Skeletal muscle satellite cell (primary cell): Measurements from ENCODE around the gene TRABD2B.

ENCODE experiments used
- H3K27me3 ChIP-seq: 2 replicates; pipeline ENCODE4 v1.7.0; 2013; ENCODE audit warnings: low read length; ENCODE audit not compliant: control insufficient read depth, insufficient read depth
- H3K36me3 ChIP-seq: 2 replicates; pipeline ENCODE4 v1.7.0; 2013; ENCODE audit warnings: mild to moderate bottlenecking, control low read depth, low read length; ENCODE audit not compliant: insufficient read depth
- H3K4me1 ChIP-seq: 2 replicates; pipeline ENCODE4 v1.7.0; 2013; ENCODE audit warnings: low read length; ENCODE audit not compliant: control insufficient read depth, insufficient read depth
- H3K4me2 ChIP-seq: 2 replicates; pipeline ENCODE4 v1.7.0; 2013; ENCODE audit warnings: mild to moderate bottlenecking, low read length
- H3K4me3 ChIP-seq: 2 replicates; pipeline ENCODE4 v1.7.0; 2013; ENCODE audit warnings: low read length
- H3K9ac ChIP-seq: 2 replicates; pipeline ENCODE4 v1.7.0; 2013; ENCODE audit warnings: mild to moderate bottlenecking, low read depth, low read length, moderate library complexity
- H3K9me3 ChIP-seq: replicated peaks from 2 replicates; pipeline ENCODE4 v1.7.0; 2013; ENCODE audit warnings: mild to moderate bottlenecking, control low read depth, low read length

The TRABD2B gene

DNA sequence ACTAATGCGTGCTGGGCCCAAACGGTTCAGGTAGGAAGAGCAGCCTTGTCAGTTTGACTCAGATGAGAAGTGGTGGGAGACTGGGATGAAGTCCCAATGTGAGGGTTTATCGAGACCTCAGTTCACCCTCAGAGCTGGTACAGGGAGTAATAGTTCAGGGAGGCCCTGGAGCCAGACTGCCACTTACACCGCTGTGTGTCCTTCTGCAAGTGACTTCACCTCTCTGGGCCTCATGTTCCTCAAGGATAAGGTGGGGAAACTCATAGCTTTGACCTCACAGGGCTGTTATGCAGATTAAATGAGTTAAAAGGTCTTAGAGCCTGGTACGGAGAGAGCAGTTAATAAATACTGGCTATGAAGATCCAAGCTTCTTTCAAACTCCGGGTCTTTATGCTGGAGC is 219.9 kb downstream of the TRABD2B start:
- Histone ChIP-seq H3K4me2 (no peak overlapping the region), H3K4me3 (no peak overlapping the region), H3K4me1 (no peaks in the 10 kb centered on the region), H3K27me3 (peaks cover 9% of the 10 kb centered on the region), H3K9me3 (no peaks in the 10 kb centered on the region), H3K36me3 (no peaks in the 10 kb centered on the region), H3K9ac (no peak overlapping the region)

- Histone ChIP-seq H3K9me3 (no peaks in the 10 kb centered on the region), H3K4me1 (no peaks in the 10 kb centered on the region), H3K36me3 (no peaks in the 10 kb centered on the region), H3K4me3 (no peak overlapping the region), H3K27me3 (peaks cover 9% of the 10 kb centered on the region), H3K9ac (no peak overlapping the region), H3K4me2 (no peak overlapping the region)
Measured at GRCh38 chr1:47776667-47777131, 220.5 kb downstream of the TRABD2B start.

DNA sequence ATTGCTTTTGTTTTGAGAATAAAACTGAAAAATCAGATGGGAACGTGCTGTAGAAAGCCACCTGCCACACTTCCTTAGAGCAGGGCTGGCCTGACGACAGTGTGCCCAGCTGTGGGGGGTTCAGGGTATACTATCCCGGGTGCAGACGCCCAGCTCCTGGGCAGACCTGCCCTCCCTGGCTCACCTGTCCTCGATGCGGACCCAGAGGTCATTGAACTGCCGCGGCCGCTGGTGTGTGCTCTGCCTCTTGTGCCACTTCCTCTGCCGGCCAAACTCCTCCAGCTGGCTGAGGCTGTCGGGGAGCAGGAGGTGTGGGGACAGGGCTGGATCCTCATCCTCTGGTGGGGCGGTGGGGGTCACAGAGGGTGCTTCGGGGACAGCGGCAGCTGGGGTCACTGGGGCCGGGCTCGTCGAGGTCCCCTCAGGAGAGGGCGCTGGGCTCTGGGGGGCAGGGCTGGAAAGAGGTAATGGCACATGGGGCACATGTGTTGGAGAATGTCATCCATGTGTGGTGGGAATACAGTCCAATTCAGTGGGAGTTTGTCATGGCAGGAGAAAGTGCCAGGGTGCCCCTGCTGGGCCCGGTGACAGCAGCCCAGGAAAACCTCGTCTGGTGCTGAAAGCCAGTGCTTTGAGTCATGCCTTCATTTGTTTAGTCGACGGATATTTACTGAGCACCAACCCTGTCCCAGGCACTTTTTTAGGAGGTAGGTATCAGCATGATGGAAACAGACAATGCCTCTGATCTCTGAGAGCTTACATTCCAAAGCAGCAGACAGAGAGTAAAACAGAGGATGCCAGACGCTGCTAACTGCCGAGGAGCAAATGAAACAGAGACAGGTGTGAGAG is 222.0 kb downstream of the TRABD2B start:
- H3K36me3 ChIP-seq: no peaks in the 10 kb centered on the region
- H3K27me3 ChIP-seq: peaks cover 9% of the 10 kb centered on the region

GRCh38 chr1:47772960-47773682 is 224.1 kb downstream of the TRABD2B start:
- Histone ChIP-seq H3K4me3 (no peak overlapping the region), H3K4me2 (no peak overlapping the region), H3K27me3 (peaks cover 9% of the 10 kb centered on the region), H3K36me3 (no peaks in the 10 kb centered on the region), H3K9ac (no peak overlapping the region), H3K9me3 (no peaks in the 10 kb centered on the region), H3K4me1 (no peaks in the 10 kb centered on the region)

More for the DNA sequence above, 222.0 kb downstream of the TRABD2B start:
- no peaks in the 10 kb centered on the region for H3K9me3 ChIP-seq
- H3K4me2 ChIP-seq: no peak overlapping the region
- no peaks in the 10 kb centered on the region for H3K4me1 ChIP-seq
- no peak overlapping the region for H3K4me3 ChIP-seq
- H3K9ac ChIP-seq: no peak overlapping the region

DNA sequence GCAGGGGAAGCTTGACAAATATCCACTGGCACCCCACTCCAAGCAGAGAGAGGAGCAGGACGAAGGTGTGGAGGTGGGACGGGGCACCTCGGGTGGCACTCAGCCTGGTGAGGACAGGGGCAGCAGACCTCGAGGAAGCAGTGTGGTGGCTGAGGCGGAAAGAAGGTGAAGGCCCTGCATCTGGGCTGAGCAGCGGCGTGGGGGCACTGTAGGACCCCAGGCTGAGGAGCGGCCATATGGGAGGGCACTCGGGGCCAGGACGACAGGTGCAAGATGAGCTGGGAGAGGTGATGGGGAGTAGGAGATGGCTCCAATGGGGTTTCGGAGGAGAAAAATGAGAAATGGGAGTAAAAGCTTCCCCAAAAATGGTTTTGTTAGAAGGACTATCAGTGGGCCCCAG is 224.9 kb downstream of the TRABD2B start:
- no peak overlapping the region for H3K9ac ChIP-seq
- no peaks in the 10 kb centered on the region for H3K4me1 ChIP-seq
- no peaks in the 10 kb centered on the region for H3K9me3 ChIP-seq
- H3K27me3 ChIP-seq: peaks cover 9% of the 10 kb centered on the region
- H3K4me2 ChIP-seq: no peak overlapping the region
- H3K36me3 ChIP-seq: no peaks in the 10 kb centered on the region
- no peak overlapping the region for H3K4me3 ChIP-seq

- Histone ChIP-seq H3K9me3 (no peaks in the 10 kb centered on the region), H3K4me3 (no peak overlapping the region), H3K4me1 (no peaks in the 10 kb centered on the region), H3K9ac (no peak overlapping the region), H3K27me3 (peaks cover 9% of the 10 kb centered on the region), H3K4me2 (no peak overlapping the region), H3K36me3 (no peaks in the 10 kb centered on the region)
Measured at GRCh38 chr1:47771751-47772150, 225.4 kb downstream of the TRABD2B start.

DNA sequence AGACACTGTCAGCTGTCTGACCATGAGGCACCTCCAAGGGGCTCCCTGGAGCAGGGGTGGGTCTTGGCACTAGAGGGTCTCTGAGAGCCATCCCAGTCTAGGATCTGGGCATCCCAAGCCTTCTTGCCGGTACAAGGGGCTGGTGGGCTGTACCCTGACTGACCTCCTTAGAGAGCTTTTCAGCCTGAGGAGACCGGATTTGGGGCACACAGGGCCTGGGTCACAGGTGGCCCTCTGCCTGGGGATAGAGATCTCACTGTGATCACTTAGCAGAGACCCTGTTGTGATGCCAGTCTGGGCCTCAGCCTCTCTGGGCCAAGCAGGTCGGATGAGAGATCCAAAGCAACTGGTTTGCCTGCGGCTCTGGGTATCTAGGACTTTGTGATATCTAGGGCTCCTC is 227.2 kb downstream of the TRABD2B start:
- no peak overlapping the region for H3K4me2 ChIP-seq
- no peaks in the 10 kb centered on the region for H3K36me3 ChIP-seq
- H3K4me3 ChIP-seq: no peak overlapping the region
- H3K9ac ChIP-seq: no peak overlapping the region
- H3K27me3 ChIP-seq: peaks cover 5% of the 10 kb centered on the region
- H3K9me3 ChIP-seq: no peaks in the 10 kb centered on the region
- no peaks in the 10 kb centered on the region for H3K4me1 ChIP-seq

- no peak overlapping the region for H3K4me2 ChIP-seq
- H3K9ac ChIP-seq: no peak overlapping the region
- no peaks in the 10 kb centered on the region for H3K9me3 ChIP-seq
- no peaks in the 10 kb centered on the region for H3K27me3 ChIP-seq
- no peaks in the 10 kb centered on the region for H3K36me3 ChIP-seq
- H3K4me3 ChIP-seq: no peak overlapping the region
- no peaks in the 10 kb centered on the region for H3K4me1 ChIP-seq
Measured at GRCh38 chr1:47769295-47769694, 227.9 kb downstream of the TRABD2B start.

DNA sequence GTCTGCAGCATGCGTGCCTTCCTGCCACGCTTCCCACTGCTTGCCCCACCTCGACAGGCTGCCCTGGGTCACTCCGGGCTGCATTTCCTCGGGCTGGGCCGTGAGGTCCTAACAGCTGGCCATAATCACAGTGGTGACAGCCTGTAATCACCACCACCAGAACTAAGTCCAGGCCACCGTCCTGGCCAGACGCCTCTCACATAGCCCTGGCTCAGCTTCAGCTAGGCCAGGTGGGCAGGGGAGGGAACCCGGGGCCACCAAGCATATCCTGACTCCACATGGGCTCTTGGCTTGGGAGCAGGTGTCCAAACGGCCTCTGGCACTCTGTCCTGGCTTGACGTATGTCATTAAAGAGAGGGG is 229.5 kb downstream of the TRABD2B start:
- no peaks in the 10 kb centered on the region for H3K4me1 ChIP-seq
- H3K9me3 ChIP-seq: no peaks in the 10 kb centered on the region
- no peaks in the 10 kb centered on the region for H3K36me3 ChIP-seq
- H3K4me2 ChIP-seq: no peak overlapping the region
- no peak overlapping the region for H3K9ac ChIP-seq
- no peaks in the 10 kb centered on the region for H3K27me3 ChIP-seq
- no peak overlapping the region for H3K4me3 ChIP-seq

DNA sequence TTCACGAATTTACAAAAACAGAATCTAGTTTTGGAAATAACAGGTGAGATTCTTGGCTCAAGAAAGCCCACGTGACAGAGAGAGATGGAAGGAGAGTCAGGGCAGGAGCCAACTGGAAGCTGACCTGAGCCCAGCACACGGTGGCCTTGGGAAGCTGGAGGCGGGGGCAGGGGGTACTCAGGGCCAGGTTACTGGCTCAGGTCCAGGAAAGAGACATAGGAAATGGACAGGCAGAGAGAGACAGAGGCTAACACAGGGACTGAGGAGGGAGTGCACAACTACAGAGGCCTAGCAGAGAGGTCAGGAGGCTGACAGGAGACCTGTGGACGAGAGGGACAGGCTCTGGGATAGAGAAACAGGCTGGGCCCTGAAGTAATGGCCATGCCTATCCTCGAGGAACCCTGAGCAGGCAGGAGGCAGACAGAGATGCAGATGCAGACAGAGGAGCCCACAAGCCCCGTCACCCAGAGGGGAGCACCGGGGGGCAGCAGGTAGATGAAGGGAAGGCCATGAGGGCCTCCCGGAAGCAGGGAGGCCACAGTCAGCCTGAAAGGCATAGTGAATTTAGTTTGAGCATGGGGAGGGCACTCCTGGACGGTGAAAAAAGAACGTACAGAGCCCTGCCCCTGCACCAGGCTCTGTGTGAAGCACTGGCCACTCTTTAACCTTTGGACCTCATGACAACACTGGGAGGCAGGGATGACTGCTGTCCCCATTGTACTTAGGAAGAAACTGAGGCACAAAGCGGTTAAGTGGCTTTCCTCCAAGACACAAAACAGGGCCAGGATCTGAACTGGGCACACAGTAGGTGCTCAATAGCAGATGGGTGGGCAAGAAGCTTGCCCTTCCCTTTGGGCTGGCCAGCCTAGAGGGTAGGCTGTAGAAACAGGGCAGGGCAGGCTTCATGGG is 230.1 kb downstream of the TRABD2B start:
- Histone ChIP-seq H3K27me3 (no peaks in the 10 kb centered on the region), H3K4me3 (no peak overlapping the region), H3K4me2 (no peak overlapping the region), H3K9me3 (no peaks in the 10 kb centered on the region), H3K36me3 (no peaks in the 10 kb centered on the region), H3K4me1 (no peaks in the 10 kb centered on the region), H3K9ac (no peak overlapping the region)
